SKM-1 (cell line): ENCODE results near the gene CLIP4.
"Not testable (repeated sequence)": the region's sequence is repeated elsewhere in the genome, so short reads cannot be mapped to it uniquely, and the experiment has no call there.

Experiments used
- DNase-seq: peaks from one replicate; lab custom pipeline; 2025; ENCODE audit not compliant: unreplicated experiment; lab: John Stamatoyannopoulos, UW

CLIP4 gene

GRCh38 chr2:29114946-29115609, at the start of gene CLIP4:
Gene CLIP4 (plus strand): TSS chr2:29115415. CDS start chr2:29121389, 5,974 bp downstream.
- peak; percentile 33 for DNase-seq

- no peak for DNase-seq
These were observed 48.8 kb upstream of the CLIP4 start for GRCh38 chr2:29066271-29066860.

- DNase-seq: no peak
These were observed 48.1 kb upstream of the CLIP4 start for GRCh38 chr2:29066997-29067605.

GRCh38 chr2:29068513-29068912, 46.7 kb upstream of the CLIP4 start:
- DNase-seq: no peak

GRCh38 chr2:29070526-29070925, 44.7 kb upstream of the CLIP4 start:
- DNase-seq: no peak

GRCh38 chr2:29071032-29071975, 43.9 kb upstream of the CLIP4 start:
- DNase-seq: no peak

- DNase-seq: no peak
These were observed 43.0 kb upstream of the CLIP4 start for GRCh38 chr2:29072251-29072650.

GRCh38 chr2:29072971-29073725, 42.1 kb upstream of the CLIP4 start:
- no peak for DNase-seq

- DNase-seq: no peak
These were observed 41.3 kb upstream of the CLIP4 start for GRCh38 chr2:29073933-29074332.

GRCh38 chr2:29074411-29074810, 40.8 kb upstream of the CLIP4 start, which contains the start of gene PCARE:
Gene PCARE (minus strand): TSS chr2:29074523. CDS start chr2:29074261, 262 bp downstream.
- DNase-seq: no peak

- DNase-seq: no peak
These were observed 39.1 kb upstream of the CLIP4 start for GRCh38 chr2:29075894-29076705.

GRCh38 chr2:29079887-29080286, 35.3 kb upstream of the CLIP4 start:
- no peak for DNase-seq

- DNase-seq: peak; percentile 60
These were observed 34.1 kb upstream of the CLIP4 start for GRCh38 chr2:29080886-29081743.

- no peak for DNase-seq
These were observed 32.3 kb upstream of the CLIP4 start for GRCh38 chr2:29082804-29083495.

GRCh38 chr2:29084554-29084953, 30.7 kb upstream of the CLIP4 start:
- no peak for DNase-seq

GRCh38 chr2:29090311-29090710, 24.9 kb upstream of the CLIP4 start:
- not testable (repeated sequence) for DNase-seq

- DNase-seq: no peak
These were observed 18.2 kb upstream of the CLIP4 start for GRCh38 chr2:29096969-29097368.

GRCh38 chr2:29097569-29097968, 17.6 kb upstream of the CLIP4 start:
- DNase-seq: no peak
